LNCaP clone FGC (cell line): ENCODE measurements around the gene GYS1.

ENCODE experiments used
- DNase-seq: peaks from one replicate; pipeline ENCODE4 v3.0.0-alpha.2; 2011; ENCODE audit warnings: low read depth
- H3K4me3 ChIP-seq: 2 replicates; pipeline ENCODE4 v1.5.1; 2011; ENCODE audit warnings: mild to moderate bottlenecking, low read depth, low read length, control low read depth
- CTCF ChIP-seq: IDR thresholded peaks from 2 replicates; pipeline ENCODE4 v1.5.1; 2012; ENCODE audit warnings: mild to moderate bottlenecking; ENCODE audit not compliant: control insufficient read depth, insufficient read depth; ENCODE audit errors: extremely low read depth

The GYS1 gene

GRCh38 chr19:48992581-48993174, 431 bp downstream of the GYS1 start:
- no peak for TF ChIP-seq CTCF
- DNase-seq: no peak
- peak overlapping the region; percentile 88 for H3K4me3 ChIP-seq

DNA sequence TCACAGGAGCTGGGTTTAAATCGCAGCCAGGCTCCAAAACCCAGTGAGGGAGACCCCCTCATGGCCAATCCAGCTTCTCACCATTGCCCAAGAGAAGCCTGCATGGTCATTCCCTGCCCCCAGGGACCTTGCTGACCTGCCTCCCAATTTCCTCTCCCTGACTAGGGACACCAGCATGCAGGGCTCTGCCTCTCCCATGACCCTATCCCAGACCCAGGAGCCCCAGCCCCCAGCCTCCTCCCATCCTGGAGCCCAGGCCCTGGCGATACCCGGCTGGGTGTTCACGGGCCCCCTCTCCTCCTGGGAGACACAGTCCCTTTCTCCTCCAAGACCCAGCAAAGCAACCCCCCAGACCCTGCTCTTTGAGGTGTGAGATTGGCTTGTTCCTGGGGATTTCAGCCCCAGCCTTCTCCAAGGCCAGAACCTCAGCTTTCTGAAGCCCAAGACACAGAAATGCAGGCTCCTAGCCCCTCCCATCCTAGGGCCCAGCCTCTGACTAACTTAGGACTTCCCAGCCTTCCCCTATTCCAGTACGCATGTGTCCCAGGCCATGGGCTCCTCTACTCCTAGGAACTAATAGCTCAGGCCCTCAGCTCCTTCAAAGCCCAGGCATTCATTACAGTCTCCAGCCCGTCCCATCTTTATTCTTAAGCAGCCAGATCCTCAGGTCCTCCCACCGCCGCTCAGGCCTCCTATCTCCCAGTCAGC, 1.1 kb downstream of the GYS1 start:
- TF ChIP-seq CTCF: no peak
- H3K4me3 ChIP-seq: peak overlapping the region; percentile 88
- DNase-seq: peak; percentile 19

DNA sequence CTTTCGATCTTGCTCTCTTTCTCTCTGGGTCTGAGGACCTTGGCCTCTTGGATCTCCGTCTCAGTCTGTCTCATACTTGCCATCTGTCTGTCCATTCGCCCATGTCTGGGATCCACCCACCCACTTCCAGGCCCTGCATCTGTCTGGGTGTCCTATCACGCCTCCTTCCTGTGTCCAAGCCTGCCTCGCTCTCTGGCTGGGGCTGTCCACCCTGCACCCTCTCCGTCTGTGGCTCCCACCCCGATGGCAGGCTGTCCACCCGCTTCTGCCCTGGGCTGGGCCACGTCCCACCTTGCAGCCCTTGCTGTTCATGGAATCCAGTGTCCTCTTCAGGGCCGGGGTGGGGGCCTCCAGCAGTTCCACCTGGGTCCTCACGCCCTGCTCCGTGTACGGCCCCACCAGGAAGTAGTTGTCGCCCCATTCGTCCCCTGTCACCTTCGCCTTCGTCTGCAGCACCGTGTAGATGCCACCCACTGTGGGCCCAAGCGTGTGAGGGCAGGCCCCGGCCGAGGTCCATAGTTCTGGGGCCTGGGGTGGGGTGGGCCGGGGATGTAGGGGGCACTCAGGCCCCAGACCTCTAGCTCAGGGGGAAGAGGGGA, 2.0 kb downstream of the GYS1 start:
- peak overlapping the region; percentile 88; the same call in 1 of the 2 replicates for H3K4me3 ChIP-seq
- no peak for TF ChIP-seq CTCF
- no peak for DNase-seq

DNA sequence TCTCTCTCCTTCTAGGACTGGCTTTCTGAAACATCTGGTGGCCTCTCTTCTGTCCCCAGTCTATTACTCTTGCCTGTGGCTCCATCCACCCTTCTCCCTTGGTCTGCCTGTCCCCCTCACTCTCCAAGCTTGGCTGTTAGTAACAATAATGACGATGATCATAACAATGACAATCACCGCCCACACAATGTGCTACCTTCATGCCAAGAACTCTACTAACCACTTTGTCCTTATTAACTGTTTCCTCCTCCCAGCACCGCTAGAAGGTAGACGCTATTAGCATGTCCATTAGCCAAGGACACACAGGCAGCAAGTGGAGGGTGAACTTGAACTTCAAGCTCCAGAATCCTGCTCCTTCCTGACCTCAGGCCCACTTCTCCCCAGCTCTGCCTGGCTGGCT, 2.7 kb downstream of the GYS1 start:
- no peak for DNase-seq
- no peak overlapping the region for H3K4me3 ChIP-seq
- no peak for TF ChIP-seq CTCF

DNA sequence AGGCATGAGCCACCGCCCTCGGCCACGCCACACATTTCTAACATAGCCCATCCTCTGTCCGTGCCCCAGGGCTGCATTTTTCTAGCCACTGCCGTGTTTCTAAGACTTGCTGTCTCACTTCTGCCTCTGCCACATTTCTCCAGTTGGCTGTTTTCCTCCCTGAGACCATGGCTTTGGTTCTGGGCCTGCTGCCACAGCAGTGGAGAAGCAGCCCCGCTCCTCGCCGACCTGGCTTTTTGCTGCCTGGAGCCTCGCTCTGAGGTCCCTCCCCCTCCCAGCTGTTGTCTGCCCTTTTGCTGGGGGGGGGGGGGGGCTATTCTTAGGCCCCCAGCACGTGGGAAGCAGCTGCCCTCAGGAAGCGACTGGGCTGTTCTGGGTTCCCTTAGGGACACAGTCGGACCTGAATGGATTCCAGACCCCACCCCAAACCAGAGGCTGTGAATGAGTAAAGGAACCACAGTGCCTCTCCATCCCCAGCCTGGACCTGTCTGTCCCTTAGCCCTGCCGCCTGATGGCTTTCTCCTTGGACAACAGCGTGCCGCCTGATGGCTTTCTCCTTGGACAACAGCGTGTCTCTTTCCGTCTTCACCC, 3.3 kb downstream of the GYS1 start:
- DNase-seq: no peak
- H3K4me3 ChIP-seq: no peak overlapping the region
- TF ChIP-seq CTCF: no peak

GRCh38 chr19:48988860-48989259, 4.2 kb downstream of the GYS1 start:
- DNase-seq: no peak
- no peak overlapping the region for H3K4me3 ChIP-seq
- no peak for TF ChIP-seq CTCF
